Upper lobe of right lung (tissue), 1 donor: ENCODE data around the gene ADSL. TPM values are rescaled to one million over a fixed set of nuclear protein-coding genes. Genes with fewer than 3 reads are reported as not detected.

ENCODE experiments used
- ATAC-seq: fragments of 200-7000 bp; cut with Tn5 transposase; one replicate; pipeline ENCODE4 v1.9.1; 2020; ENCODE audit warnings: mild to moderate bottlenecking, moderate library complexity
- DNase-seq: peaks from one replicate; pipeline ENCODE4 v3.0.0-alpha.2; 2020
- H3K27ac ChIP-seq: fragments of 200-600 bp; one replicate; pipeline ENCODE4 v1.8.0; 2022
- H3K27me3 ChIP-seq: fragments of 200-600 bp; one replicate; pipeline ENCODE4 v1.8.0; 2022; ENCODE audit warnings: mild to moderate bottlenecking
- H3K36me3 ChIP-seq: fragments of 200-600 bp; one replicate; pipeline ENCODE4 v1.8.0; 2022
- H3K4me1 ChIP-seq: fragments of 200-600 bp; one replicate; pipeline ENCODE4 v1.8.0; 2022
- H3K4me3 ChIP-seq: fragments of 200-600 bp; one replicate; pipeline ENCODE4 v1.8.0; 2022; ENCODE audit warnings: mild to moderate bottlenecking
- H3K9me3 ChIP-seq: fragments of 200-600 bp; one replicate; pipeline ENCODE4 v1.8.0; 2022
- intact Hi-C: fragments of 100-400 bp; cut with DNase I; formaldehyde crosslinking; loops from one replicate; pipeline ENCODE4 v1.11.0; 2022
- total RNA-seq: library from RNA; stranded (reverse); fragmentation: NEBNext Ultra II Directional; extraction: Animal tissue kit (Norgen Biotek cat#: 25700); gene quantifications from one replicate; pipeline ENCODE4 v1.2.1, GENCODE V29; 2021
- TF ChIP-seq, protein P1 (sequence below): fragments of 200-600 bp; IDR thresholded peaks from one replicate; pipeline ENCODE4 v1.8.0; 2022; ENCODE audit warnings: antibody characterized with exemption
- donor health status: DM: no; HTN: yes; CAD: no; lungs with severe emphysema.

Gene ADSL
- total RNA-seq, 1 donor from 2014 or later: 38.7 TPM

DNA sequence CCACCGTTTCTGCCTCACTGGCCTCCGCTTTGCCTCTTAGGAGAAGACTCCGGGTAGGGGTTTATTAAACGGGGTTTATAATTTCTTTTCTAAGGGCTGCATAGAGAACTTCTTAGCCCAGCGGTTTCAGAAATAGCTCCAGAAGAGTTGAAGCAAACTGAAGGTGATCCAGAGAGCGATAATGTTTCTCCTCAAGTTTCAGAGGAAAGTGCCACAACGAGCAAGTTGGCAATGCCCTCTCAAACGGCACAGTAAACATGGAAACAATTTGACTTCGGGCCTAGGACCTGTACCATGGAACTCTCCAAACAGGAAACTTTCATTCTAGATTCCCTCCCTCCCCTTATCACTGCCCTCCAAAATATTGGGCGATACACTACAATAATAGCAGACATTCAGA, 1.0 kb downstream of the ADSL start:
- intact Hi-C loops: loop anchor here (10.0 kb wide), 1 partner anchor 302 kb away; no protein-coding TSS in a partner anchor
- Histone ChIP-seq H3K4me1 (peaks cover 22% of the 10 kb centered on the region), H3K36me3 (peaks cover 42% of the 10 kb centered on the region), H3K4me3 (peak overlapping the region; percentile 89), H3K27ac (peak overlapping the region; percentile 85), H3K27me3 (no peaks in the 10 kb centered on the region), H3K9me3 (no peaks in the 10 kb centered on the region)
- ATAC-seq: no peak
- DNase-seq: no peak
- TF ChIP-seq, protein P1, sequence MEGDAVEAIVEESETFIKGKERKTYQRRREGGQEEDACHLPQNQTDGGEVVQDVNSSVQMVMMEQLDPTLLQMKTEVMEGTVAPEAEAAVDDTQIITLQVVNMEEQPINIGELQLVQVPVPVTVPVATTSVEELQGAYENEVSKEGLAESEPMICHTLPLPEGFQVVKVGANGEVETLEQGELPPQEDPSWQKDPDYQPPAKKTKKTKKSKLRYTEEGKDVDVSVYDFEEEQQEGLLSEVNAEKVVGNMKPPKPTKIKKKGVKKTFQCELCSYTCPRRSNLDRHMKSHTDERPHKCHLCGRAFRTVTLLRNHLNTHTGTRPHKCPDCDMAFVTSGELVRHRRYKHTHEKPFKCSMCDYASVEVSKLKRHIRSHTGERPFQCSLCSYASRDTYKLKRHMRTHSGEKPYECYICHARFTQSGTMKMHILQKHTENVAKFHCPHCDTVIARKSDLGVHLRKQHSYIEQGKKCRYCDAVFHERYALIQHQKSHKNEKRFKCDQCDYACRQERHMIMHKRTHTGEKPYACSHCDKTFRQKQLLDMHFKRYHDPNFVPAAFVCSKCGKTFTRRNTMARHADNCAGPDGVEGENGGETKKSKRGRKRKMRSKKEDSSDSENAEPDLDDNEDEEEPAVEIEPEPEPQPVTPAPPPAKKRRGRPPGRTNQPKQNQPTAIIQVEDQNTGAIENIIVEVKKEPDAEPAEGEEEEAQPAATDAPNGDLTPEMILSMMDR: no peak

DNA sequence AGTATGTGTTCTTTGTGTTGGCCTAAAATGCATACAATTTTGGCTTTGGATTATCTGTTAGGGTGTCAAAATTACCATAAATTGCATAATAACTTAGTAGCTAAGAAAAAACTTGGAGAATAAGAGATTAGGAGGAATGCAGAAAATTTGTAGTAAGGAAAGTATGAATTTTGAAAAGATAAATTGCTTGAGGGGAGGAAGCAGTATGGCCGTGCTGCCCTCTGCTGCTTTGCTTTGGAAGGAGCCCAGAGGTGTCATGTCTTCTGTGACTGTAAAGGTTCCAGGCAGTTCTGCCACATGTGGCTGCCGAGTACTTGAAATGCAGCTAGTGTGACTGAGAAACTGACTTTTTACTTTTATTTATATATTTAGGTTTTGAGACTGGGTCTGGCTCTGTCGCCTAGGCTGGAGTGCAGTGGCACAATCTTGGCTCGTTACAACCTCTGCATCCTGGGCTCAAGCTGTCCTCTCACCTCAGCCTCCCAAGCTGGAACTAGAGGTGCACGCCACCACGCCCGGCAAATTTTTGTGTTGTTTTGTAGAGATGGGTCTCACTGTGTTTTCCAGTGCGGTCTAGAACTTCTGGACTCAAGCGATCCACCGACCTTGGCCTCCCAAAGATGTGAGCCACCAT, 1.8 kb downstream of the ADSL start:
- intact Hi-C loops: loop anchor here (10.0 kb wide), 1 partner anchor 303 kb away; no protein-coding TSS in a partner anchor
- H3K27me3 ChIP-seq: no peaks in the 10 kb centered on the region
- H3K27ac ChIP-seq: no peak overlapping the region
- peaks cover 50% of the 10 kb centered on the region for H3K36me3 ChIP-seq
- TF ChIP-seq, protein P1: peak; percentile 75
- H3K4me1 ChIP-seq: peaks cover 22% of the 10 kb centered on the region
- peak; percentile 27 for ATAC-seq
- no peak for DNase-seq
- no peak overlapping the region for H3K4me3 ChIP-seq
- H3K9me3 ChIP-seq: no peaks in the 10 kb centered on the region

DNA sequence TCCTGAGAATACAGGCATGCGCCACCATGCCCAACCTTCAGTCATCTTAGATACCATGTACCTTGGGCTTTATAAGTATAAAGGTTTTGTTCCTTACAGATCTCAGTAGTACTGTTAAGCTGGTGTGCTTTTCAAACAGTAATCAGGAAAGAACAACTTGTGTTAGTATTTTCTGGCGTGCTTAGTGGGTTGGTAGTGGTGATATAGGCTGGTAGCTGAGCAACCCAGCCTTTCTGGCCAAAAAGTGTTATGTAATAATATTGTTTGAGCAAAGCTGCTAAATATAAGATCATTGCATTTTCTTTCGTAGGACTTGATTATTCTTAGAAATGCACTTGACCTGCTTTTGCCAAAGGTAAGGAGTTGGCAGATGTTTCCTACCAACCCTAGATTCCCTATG, 6.5 kb downstream of the ADSL start:
- no peak for DNase-seq
- intact Hi-C loops: no loop called here
- TF ChIP-seq, protein P1: no peak
- Histone ChIP-seq H3K27me3 (no peaks in the 10 kb centered on the region), H3K36me3 (peaks cover 85% of the 10 kb centered on the region), H3K27ac (no peak overlapping the region), H3K4me1 (peaks cover 8% of the 10 kb centered on the region), H3K9me3 (no peaks in the 10 kb centered on the region), H3K4me3 (no peak overlapping the region)
- ATAC-seq: no peak

DNA sequence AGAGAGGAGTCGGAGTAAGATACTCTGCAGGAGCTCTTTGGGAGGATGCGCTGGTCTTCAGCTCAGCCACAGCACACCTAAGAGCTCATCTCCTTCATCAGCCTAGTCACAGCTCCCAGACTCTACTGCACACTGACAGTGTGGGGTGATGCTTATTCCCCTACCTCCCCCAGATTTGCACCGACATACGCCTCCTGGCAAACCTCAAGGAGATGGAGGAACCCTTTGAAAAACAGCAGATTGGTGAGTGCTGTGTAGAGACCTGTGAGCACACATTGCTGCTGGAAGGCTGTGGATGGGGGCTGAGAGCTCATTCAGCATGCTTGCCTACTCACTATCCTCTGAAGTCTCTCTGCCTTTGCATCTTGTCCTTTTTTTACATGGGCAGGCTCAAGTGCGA, 14.8 kb downstream of the ADSL start:
- H3K27ac ChIP-seq: no peak overlapping the region
- H3K36me3 ChIP-seq: peaks cover 90% of the 10 kb centered on the region
- intact Hi-C loops: no loop called here
- H3K4me3 ChIP-seq: no peak overlapping the region
- TF ChIP-seq, protein P1: no peak
- DNase-seq (no peak), ATAC-seq (no peak)
- no peaks in the 10 kb centered on the region for H3K9me3 ChIP-seq
- no peaks in the 10 kb centered on the region for H3K27me3 ChIP-seq
- H3K4me1 ChIP-seq: no peaks in the 10 kb centered on the region

DNA sequence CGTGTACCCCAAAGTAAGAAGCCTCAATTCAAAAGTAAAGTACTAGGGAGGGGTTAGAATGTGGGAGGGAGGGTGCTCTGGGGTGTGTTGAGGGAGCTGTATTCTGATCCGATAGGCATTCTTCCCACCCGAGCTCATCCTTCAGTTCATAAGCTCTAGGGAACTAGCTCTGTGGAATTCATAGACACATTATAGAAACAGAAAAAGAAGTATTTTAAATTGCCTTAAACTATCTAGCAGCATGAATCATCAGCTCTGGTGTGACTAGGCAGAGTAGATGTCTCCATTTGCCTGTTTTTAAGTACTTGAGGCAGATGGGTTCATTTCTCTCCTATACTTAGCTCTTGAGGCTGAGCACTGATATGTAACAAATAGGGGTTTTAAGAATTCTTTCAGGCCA, 16.8 kb downstream of the ADSL start:
- intact Hi-C loops: no loop called here
- Histone ChIP-seq H3K9me3 (no peaks in the 10 kb centered on the region), H3K4me3 (no peak overlapping the region), H3K27ac (no peak overlapping the region), H3K36me3 (peaks cover 100% of the 10 kb centered on the region), H3K4me1 (no peaks in the 10 kb centered on the region), H3K27me3 (no peaks in the 10 kb centered on the region)
- DNase-seq: no peak
- TF ChIP-seq, protein P1: no peak
- no peak for ATAC-seq
